Thyroid gland (tissue), 4 donors: ENCODE results near the gene ANTXR2. TPM values are rescaled to one million over a fixed set of nuclear protein-coding genes. Genes with fewer than 3 reads are reported as not detected.

Experiments
- DNase-seq, 2 donors: peaks; one replicate each; pipeline ENCODE4 v3.0.0-alpha.2; 2019
- H3K27ac ChIP-seq, 3 donors: fragments of 200-600 bp; sonication (generic); 1 replicate in 2 of 3; 2 replicates in 1 of 3; pipeline ENCODE4 v1.5.1; 2016 to 2019; ENCODE audit warnings: mild to moderate bottlenecking in 1 of 3, moderate library complexity in 1 of 3
- H3K27me3 ChIP-seq: fragments of 200-600 bp; sonication (generic); one replicate; pipeline ENCODE4 v1.5.1; 2019
- H3K36me3 ChIP-seq, 2 donors: fragments of 200-600 bp; sonication (generic); one replicate each; pipeline ENCODE4 v1.5.1; 2016 to 2019
- H3K4me1 ChIP-seq, 2 donors: fragments of 200-600 bp; sonication (generic); one replicate each; pipeline ENCODE4 v1.5.1; 2017 to 2019
- H3K4me3 ChIP-seq, 3 donors: fragments of 200-600 bp; sonication (generic); replicated peaks in 1 of 3; 1 replicate in 2 of 3; 2 replicates in 1 of 3; pipeline ENCODE4 v1.5.1; 2016; ENCODE audit warnings: mild to moderate bottlenecking in 1 of 3
- H3K9me3 ChIP-seq: fragments of 200-600 bp; sonication (generic); one replicate; pipeline ENCODE4 v1.5.1; 2017
- CTCF ChIP-seq, 6 experiments: fragments of 200-600 bp in 3 of 6; fragments of 450-650 bp in 3 of 6; sonication (generic) in 3 of 6; IDR thresholded peaks; one replicate each; pipeline ENCODE4 v1.5.1; 2016 to 2019; ENCODE audit warnings: antibody characterized with exemption in 6 of 6, mild to moderate bottlenecking in 2 of 6, inconsistent platforms in 1 of 6, moderate library complexity in 1 of 6
- POLR2A ChIP-seq, 2 donors: fragments of 450-650 bp; IDR thresholded peaks; one replicate each; pipeline ENCODE4 v1.6.1; 2017; ENCODE audit warnings: antibody characterized with exemption in 2 of 2, mild to moderate bottlenecking in 2 of 2, moderate library complexity in 1 of 2
- WGBS, 2 donors: methylation state at CpG; one replicate each; pipeline ENCODE4 v1.1.5; 2017; 5-methylcytosine and 5-hydroxymethylcytosine counted together
- intact Hi-C: fragments of 100-400 bp; cut with DNase I; formaldehyde crosslinking; loops from one replicate; pipeline ENCODE4 v1.15.1; 2023
- total RNA-seq, 4 donors: library from RNA; depleted of rRNA; stranded (reverse); fragments of >200 nt; gene quantifications; one replicate each; pipeline ENCODE4 v1.2.3, GENCODE V29; 2016

ANTXR2 gene
- total RNA-seq, 4 donors from 2014 or later = 21.2 to 46.1 (median 24.3) TPM

- no peak overlapping the region for H3K27ac ChIP-seq
- H3K9me3 ChIP-seq = no peaks in the 10 kb centered on the region
- WGBS, 2 donors = 88 to 92% methylated on average over 3 of the region's 3 CpGs
- DNase-seq = no peak
- no peaks in the 10 kb centered on the region for H3K4me1 ChIP-seq
- TF ChIP-seq POLR2A (IDR thresholded peaks at IDR 0.05) (no peak), CTCF (IDR thresholded peaks at IDR 0.05) (no peak)
- no peak overlapping the region for H3K4me3 ChIP-seq
- no peaks in the 10 kb centered on the region for H3K36me3 ChIP-seq
- intact Hi-C loops = no loop called here
- no peaks in the 10 kb centered on the region for H3K27me3 ChIP-seq
Measured at GRCh38 chr4:79863333-79863732, 209.7 kb downstream of the ANTXR2 start.

DNA sequence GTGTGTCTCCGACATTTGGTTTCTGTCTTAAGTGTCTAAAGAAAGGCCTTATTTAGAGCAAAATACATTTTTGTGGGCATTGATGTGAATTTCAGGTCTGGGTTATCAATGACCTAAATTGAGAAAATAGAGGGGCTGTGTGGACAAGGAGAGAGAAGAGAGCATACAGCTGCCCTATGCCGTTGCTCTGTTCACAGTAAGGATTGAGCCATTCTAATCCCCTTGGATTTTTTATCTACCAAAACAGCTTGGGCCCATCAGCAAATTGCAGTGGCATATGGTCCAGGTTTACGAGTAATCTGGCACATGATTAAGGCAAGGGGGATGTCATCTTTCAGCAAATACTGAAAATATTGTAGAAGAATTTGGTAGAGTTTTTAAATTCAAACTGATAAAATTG is 210.2 kb downstream of the ANTXR2 start:
- no peak for TF ChIP-seq CTCF (IDR thresholded peaks at IDR 0.05)
- TF ChIP-seq POLR2A (IDR thresholded peaks at IDR 0.05) = no peak
- intact Hi-C loops = no loop called here
- no peaks in the 10 kb centered on the region for H3K36me3 ChIP-seq
- no peaks in the 10 kb centered on the region for H3K4me1 ChIP-seq
- no peak overlapping the region for H3K27ac ChIP-seq
- H3K9me3 ChIP-seq = no peaks in the 10 kb centered on the region
- DNase-seq = no peak
- no peaks in the 10 kb centered on the region for H3K27me3 ChIP-seq
- 72 to 73% methylated on average over 3 of the region's 3 CpGs for WGBS, 2 donors
- H3K4me3 ChIP-seq = no peak overlapping the region

- DNase-seq = no peak
- WGBS, 2 donors = 76 to 89% methylated on average over 1 of the region's 1 CpG
- TF ChIP-seq CTCF (IDR thresholded peaks at IDR 0.05) (no peak), POLR2A (IDR thresholded peaks at IDR 0.05) (no peak)
- H3K27ac ChIP-seq = no peak overlapping the region
- H3K27me3 ChIP-seq = no peaks in the 10 kb centered on the region
- no peak overlapping the region for H3K4me3 ChIP-seq
- H3K9me3 ChIP-seq = no peaks in the 10 kb centered on the region
- intact Hi-C loops = no loop called here
- no peaks in the 10 kb centered on the region for H3K4me1 ChIP-seq
- no peaks in the 10 kb centered on the region for H3K36me3 ChIP-seq
Measured at GRCh38 chr4:79857811-79858210, 215.2 kb downstream of the ANTXR2 start.

GRCh38 chr4:79856196-79856595 is 216.8 kb downstream of the ANTXR2 start:
- H3K4me3 ChIP-seq = no peak overlapping the region
- no peaks in the 10 kb centered on the region for H3K27me3 ChIP-seq
- no peaks in the 10 kb centered on the region for H3K9me3 ChIP-seq
- no peaks in the 10 kb centered on the region for H3K36me3 ChIP-seq
- no peak overlapping the region for H3K27ac ChIP-seq
- intact Hi-C loops = no loop called here
- no peak for TF ChIP-seq CTCF (IDR thresholded peaks at IDR 0.05)
- TF ChIP-seq POLR2A (IDR thresholded peaks at IDR 0.05) = no peak
- no peaks in the 10 kb centered on the region for H3K4me1 ChIP-seq
- WGBS, 2 donors = 80 to 87% methylated on average over 3 of the region's 3 CpGs
- no peak for DNase-seq

GRCh38 chr4:79854856-79855502 is 218.1 kb downstream of the ANTXR2 start:
- TF ChIP-seq CTCF (IDR thresholded peaks at IDR 0.05) = no peak
- 54 to 60% methylated on average over 4 of the region's 4 CpGs for WGBS, 2 donors
- H3K27me3 ChIP-seq = no peaks in the 10 kb centered on the region
- no peak for DNase-seq
- intact Hi-C loops = no loop called here
- no peak overlapping the region for H3K4me3 ChIP-seq
- H3K4me1 ChIP-seq = no peaks in the 10 kb centered on the region
- no peak overlapping the region for H3K27ac ChIP-seq
- no peaks in the 10 kb centered on the region for H3K36me3 ChIP-seq
- no peaks in the 10 kb centered on the region for H3K9me3 ChIP-seq
